C1 segment of cervical spinal cord (tissue), 14 donors: ENCODE data around the gene AXIN1.

ENCODE experiments used
- DNase-seq, 14 donors: peaks; one replicate each; lab custom pipeline; 2025; lab: John Stamatoyannopoulos, UW

The AXIN1 gene

GRCh38 chr16:305916-306626, 46.5 kb downstream of the AXIN1 start:
- DNase-seq = no peak

- no peak for DNase-seq
Observed at GRCh38 chr16:303760-304505, 48.6 kb downstream of the AXIN1 start.

- DNase-seq = no peak
Observed at GRCh38 chr16:301950-302349, 50.6 kb downstream of the AXIN1 start.

GRCh38 chr16:301235-301634, 51.3 kb downstream of the AXIN1 start:
- DNase-seq = no peak

GRCh38 chr16:297832-298231, 54.7 kb downstream of the AXIN1 start:
- DNase-seq = no peak

GRCh38 chr16:296806-297510, 55.6 kb downstream of the AXIN1 start:
- DNase-seq = no peak

- no peak for DNase-seq
Observed at GRCh38 chr16:296276-296675, 56.2 kb downstream of the AXIN1 start.

GRCh38 chr16:293043-293775, 59.3 kb downstream of the AXIN1 start:
- no peak for DNase-seq

GRCh38 chr16:291539-291938, 61.0 kb downstream of the AXIN1 start:
- no peak for DNase-seq

- no peak for DNase-seq
Observed at GRCh38 chr16:290681-291405, 61.7 kb downstream of the AXIN1 start.

- no peak for DNase-seq
Observed at GRCh38 chr16:290015-290680, 62.4 kb downstream of the AXIN1 start.

- no peak for DNase-seq
Observed at GRCh38 chr16:289395-289997, 63.0 kb downstream of the AXIN1 start.

GRCh38 chr16:287981-288920, 64.3 kb downstream of the AXIN1 start:
- no peak for DNase-seq

GRCh38 chr16:287298-287811, 65.2 kb downstream of the AXIN1 start:
- DNase-seq = no peak

GRCh38 chr16:286491-287297, 65.8 kb downstream of the AXIN1 start:
- DNase-seq = no peak

- DNase-seq = no peak
Observed at GRCh38 chr16:285146-286055, 67.1 kb downstream of the AXIN1 start.
